H4 (cell line): ENCODE results near the gene CSF2. TPM values are rescaled to one million over a fixed set of nuclear protein-coding genes. Genes with fewer than 3 reads are reported as not detected.
"Not testable (repeated sequence)": the region's sequence is repeated elsewhere in the genome, so short reads cannot be mapped to it uniquely, and the experiment has no call there.

Experiments used
- DNase-seq: peaks from one replicate; pipeline ENCODE4 v3.0.0-alpha.2; 2015; ENCODE audit warnings: low spot score
- total RNA-seq: library from RNA; depleted of rRNA; stranded (reverse); fragments of >200 nt; shearing (Covaris generic); gene quantifications from 2 replicates; pipeline ENCODE4 v1.2.3, GENCODE V29; 2014

Gene CSF2
- total RNA-seq, 1 experiment from 2014 or later = 0.37 TPM

GRCh38 chr5:132087176-132087575 lies 13.6 kb downstream of the CSF2 start:
- no peak for DNase-seq

GRCh38 chr5:132087661-132088060 lies 14.1 kb downstream of the CSF2 start:
- DNase-seq = no peak

GRCh38 chr5:132089363-132089762 lies 15.8 kb downstream of the CSF2 start:
- no peak for DNase-seq

- DNase-seq = peak; percentile 98
These were observed 16.5 kb downstream of the CSF2 start for GRCh38 chr5:132090107-132090506.

GRCh38 chr5:132093271-132093670 lies 19.7 kb downstream of the CSF2 start:
- no peak for DNase-seq

- DNase-seq = no peak
These were observed 20.9 kb downstream of the CSF2 start for GRCh38 chr5:132094393-132095076.

GRCh38 chr5:132095077-132095410 lies 21.5 kb downstream of the CSF2 start:
- no peak for DNase-seq

- DNase-seq = no peak
These were observed 21.9 kb downstream of the CSF2 start for GRCh38 chr5:132095424-132095972.

GRCh38 chr5:132096904-132097303 lies 23.3 kb downstream of the CSF2 start:
- DNase-seq = no peak

- DNase-seq = no peak
These were observed 24.6 kb downstream of the CSF2 start for GRCh38 chr5:132098151-132098594.

- DNase-seq = no peak
These were observed 25.0 kb downstream of the CSF2 start for GRCh38 chr5:132098621-132099020.

GRCh38 chr5:132099076-132099748 lies 25.6 kb downstream of the CSF2 start:
- DNase-seq = no peak

GRCh38 chr5:132099905-132100304 lies 26.3 kb downstream of the CSF2 start:
- no peak for DNase-seq

- no peak for DNase-seq
These were observed 27.2 kb downstream of the CSF2 start for GRCh38 chr5:132100672-132101261.

GRCh38 chr5:132101385-132101880 lies 27.8 kb downstream of the CSF2 start:
- DNase-seq = no peak

GRCh38 chr5:132102101-132102701 lies 28.6 kb downstream of the CSF2 start:
- DNase-seq = no peak

GRCh38 chr5:132102944-132103331 lies 29.3 kb downstream of the CSF2 start:
- DNase-seq = no peak

GRCh38 chr5:132103332-132103951 lies 29.9 kb downstream of the CSF2 start:
- DNase-seq = peak; percentile 95

GRCh38 chr5:132103969-132104391 lies 30.4 kb downstream of the CSF2 start:
- DNase-seq = no peak

- DNase-seq = no peak
These were observed 31.0 kb downstream of the CSF2 start for GRCh38 chr5:132104556-132104955.

- DNase-seq = no peak
These were observed 32.1 kb downstream of the CSF2 start for GRCh38 chr5:132105688-132106087.

GRCh38 chr5:132108495-132108894 lies 34.9 kb downstream of the CSF2 start:
- DNase-seq = not testable (repeated sequence)
